KMS-11 (cell line): ENCODE measurements around the gene OSBPL10.

Source experiments
- H2AFZ ChIP-seq: fragments of 200-600 bp; sonication (generic); 2 replicates; pipeline ENCODE4 v1.6.1; 2016; ENCODE audit warnings: antibody characterized with exemption, mixed run types, low read depth
- H3K27ac ChIP-seq: fragments of 200-600 bp; sonication (generic); 2 replicates; pipeline ENCODE4 v1.6.1; 2016; ENCODE audit warnings: mild to moderate bottlenecking, mixed run types
- H3K27me3 ChIP-seq: fragments of 200-600 bp; sonication (generic); 2 replicates; pipeline ENCODE4 v1.6.1; 2017; ENCODE audit warnings: mild to moderate bottlenecking, low read depth, mixed run types, moderate library complexity; ENCODE audit not compliant: insufficient read depth
- H3K36me3 ChIP-seq: fragments of 200-600 bp; sonication (generic); 2 replicates; pipeline ENCODE4 v1.6.1; 2017; ENCODE audit warnings: mild to moderate bottlenecking, mixed run types; ENCODE audit not compliant: insufficient read depth
- H3K4me1 ChIP-seq: fragments of 200-600 bp; sonication (generic); 2 replicates; pipeline ENCODE4 v1.6.1; 2016; ENCODE audit warnings: mild to moderate bottlenecking, low read depth, mixed run types; ENCODE audit not compliant: poor library complexity, severe bottlenecking
- H3K4me2 ChIP-seq: fragments of 200-600 bp; sonication (generic); 2 replicates; pipeline ENCODE4 v1.7.0; 2016; ENCODE audit warnings: mild to moderate bottlenecking, mixed run types
- H3K4me3 ChIP-seq: fragments of 200-600 bp; sonication (generic); IDR thresholded peaks from 2 replicates; pipeline ENCODE4 v1.6.1; 2017; ENCODE audit warnings: low read depth, low read length, mixed read lengths; ENCODE audit not compliant: insufficient read depth
- H3K79me2 ChIP-seq: fragments of 200-600 bp; sonication (generic); 2 replicates; pipeline ENCODE4 v1.6.1; 2016; ENCODE audit warnings: low read depth, mixed run types; ENCODE audit not compliant: insufficient read depth
- H3K9ac ChIP-seq: fragments of 200-600 bp; sonication (generic); 2 replicates; pipeline ENCODE4 v1.6.1; 2016; ENCODE audit warnings: mild to moderate bottlenecking, mixed run types
- H4K20me1 ChIP-seq: fragments of 200-600 bp; sonication (generic); 2 replicates; pipeline ENCODE4 v1.6.1; 2016; ENCODE audit warnings: mild to moderate bottlenecking, mixed run types; ENCODE audit not compliant: insufficient read depth
- TF ChIP-seq, protein P1 (sequence below): fragments of 200-600 bp; sonication (generic); conservative IDR thresholded peaks from 2 replicates; pipeline ENCODE4 v1.6.1; 2017; ENCODE audit warnings: low read depth, mild to moderate bottlenecking, antibody characterized with exemption, low read length, moderate library complexity, mixed read lengths

The OSBPL10 gene

DNA sequence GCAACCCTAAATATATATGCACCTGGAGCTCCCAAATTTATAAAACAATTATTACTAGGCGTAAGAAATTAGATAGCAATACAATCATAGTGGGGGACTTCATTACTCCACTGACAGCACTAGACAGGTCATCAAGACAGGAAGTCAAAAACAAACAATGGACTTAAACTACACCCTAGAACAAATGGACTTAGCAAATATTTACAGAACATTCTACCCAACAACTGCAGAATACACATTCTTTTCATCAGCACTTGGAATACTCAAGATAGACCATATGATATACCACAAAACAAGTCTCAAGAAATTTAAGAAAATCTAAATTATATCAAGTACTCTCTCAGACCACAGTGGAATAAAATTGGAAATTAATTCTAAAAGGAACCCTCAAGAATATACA, 201.5 kb downstream of the OSBPL10 start:
- H3K27me3 ChIP-seq = no peaks in the 10 kb centered on the region
- no peak overlapping the region for H3K9ac ChIP-seq
- no peak overlapping the region for H3K4me3 ChIP-seq
- H3K79me2 ChIP-seq = no peaks in the 10 kb centered on the region
- H3K27ac ChIP-seq = no peak overlapping the region
- no peak overlapping the region for H3K4me2 ChIP-seq
- no peak overlapping the region for H2AFZ ChIP-seq
- TF ChIP-seq, protein P1, sequence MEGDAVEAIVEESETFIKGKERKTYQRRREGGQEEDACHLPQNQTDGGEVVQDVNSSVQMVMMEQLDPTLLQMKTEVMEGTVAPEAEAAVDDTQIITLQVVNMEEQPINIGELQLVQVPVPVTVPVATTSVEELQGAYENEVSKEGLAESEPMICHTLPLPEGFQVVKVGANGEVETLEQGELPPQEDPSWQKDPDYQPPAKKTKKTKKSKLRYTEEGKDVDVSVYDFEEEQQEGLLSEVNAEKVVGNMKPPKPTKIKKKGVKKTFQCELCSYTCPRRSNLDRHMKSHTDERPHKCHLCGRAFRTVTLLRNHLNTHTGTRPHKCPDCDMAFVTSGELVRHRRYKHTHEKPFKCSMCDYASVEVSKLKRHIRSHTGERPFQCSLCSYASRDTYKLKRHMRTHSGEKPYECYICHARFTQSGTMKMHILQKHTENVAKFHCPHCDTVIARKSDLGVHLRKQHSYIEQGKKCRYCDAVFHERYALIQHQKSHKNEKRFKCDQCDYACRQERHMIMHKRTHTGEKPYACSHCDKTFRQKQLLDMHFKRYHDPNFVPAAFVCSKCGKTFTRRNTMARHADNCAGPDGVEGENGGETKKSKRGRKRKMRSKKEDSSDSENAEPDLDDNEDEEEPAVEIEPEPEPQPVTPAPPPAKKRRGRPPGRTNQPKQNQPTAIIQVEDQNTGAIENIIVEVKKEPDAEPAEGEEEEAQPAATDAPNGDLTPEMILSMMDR = no peak
- H3K4me1 ChIP-seq = no peaks in the 10 kb centered on the region
- no peaks in the 10 kb centered on the region for H3K36me3 ChIP-seq
- H4K20me1 ChIP-seq = no peaks in the 10 kb centered on the region

DNA sequence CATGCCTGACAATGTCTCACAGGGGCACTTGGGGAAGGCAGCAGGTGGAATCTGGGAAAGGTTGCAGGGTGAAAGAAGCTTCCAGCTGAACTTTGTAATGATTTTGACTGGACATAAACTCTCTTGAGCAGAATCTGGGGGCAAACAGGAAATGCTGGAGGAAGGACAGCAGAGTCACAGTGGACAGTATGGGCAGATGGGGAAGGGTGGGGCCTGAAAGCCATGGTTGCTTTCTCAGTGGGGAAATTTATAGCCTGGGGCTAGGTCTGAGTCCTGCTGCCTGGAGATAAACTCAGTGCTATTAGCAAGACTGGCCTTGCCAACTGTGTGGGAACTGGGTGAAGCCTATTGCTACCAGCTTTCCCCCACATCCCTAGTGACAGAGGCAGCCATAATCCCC, 203.2 kb downstream of the OSBPL10 start:
- Histone ChIP-seq H3K4me2 (no peak overlapping the region), H4K20me1 (no peaks in the 10 kb centered on the region), H3K4me3 (no peak overlapping the region), H2AFZ (no peak overlapping the region), H3K4me1 (no peaks in the 10 kb centered on the region), H3K9ac (no peak overlapping the region), H3K27ac (no peak overlapping the region), H3K79me2 (no peaks in the 10 kb centered on the region), H3K36me3 (no peaks in the 10 kb centered on the region), H3K27me3 (no peaks in the 10 kb centered on the region)
- TF ChIP-seq, protein P1 = no peak

DNA sequence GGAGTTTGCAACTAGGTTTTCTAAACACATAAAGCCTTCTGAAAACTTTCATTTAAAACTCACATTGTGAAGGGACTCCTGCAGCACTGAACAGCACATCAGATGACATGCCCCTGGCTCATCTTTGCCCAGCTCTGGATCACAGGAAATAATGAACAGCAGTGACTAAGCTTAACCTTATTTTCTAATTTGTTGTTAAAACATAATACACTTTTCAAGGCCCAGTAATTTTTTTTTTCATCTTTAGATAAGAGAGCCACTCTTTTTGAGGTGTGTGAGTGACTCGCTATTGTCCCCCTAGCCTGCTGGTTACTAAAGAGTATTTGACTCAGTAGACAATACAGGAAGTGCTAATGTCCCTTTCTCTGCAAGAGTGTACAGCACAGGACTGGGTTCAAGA, 204.0 kb downstream of the OSBPL10 start:
- Histone ChIP-seq H3K27me3 (no peaks in the 10 kb centered on the region), H3K27ac (no peak overlapping the region), H3K4me2 (no peak overlapping the region), H3K36me3 (no peaks in the 10 kb centered on the region), H4K20me1 (no peaks in the 10 kb centered on the region), H3K4me3 (no peak overlapping the region), H2AFZ (no peak overlapping the region), H3K9ac (no peak overlapping the region), H3K79me2 (no peaks in the 10 kb centered on the region), H3K4me1 (no peaks in the 10 kb centered on the region)
- TF ChIP-seq, protein P1 = no peak

DNA sequence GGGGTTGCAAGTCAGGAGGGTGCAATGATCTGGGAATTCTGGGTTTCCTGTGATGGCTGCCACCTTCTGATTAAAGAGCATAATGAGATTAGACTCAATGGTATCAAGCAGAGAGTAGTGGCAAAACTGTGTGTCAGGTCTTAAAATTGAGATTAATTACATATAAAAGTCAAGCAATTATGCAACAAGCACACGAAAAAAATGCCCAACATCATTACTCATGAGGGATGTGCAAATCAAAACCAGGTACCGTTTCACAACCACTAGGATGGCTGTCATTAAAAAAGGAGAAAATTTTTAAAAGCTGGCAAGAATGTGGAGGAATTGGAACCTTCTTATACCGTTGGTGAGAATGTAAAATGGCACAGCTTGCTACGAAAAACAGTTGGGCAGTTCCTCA, 205.0 kb downstream of the OSBPL10 start:
- no peaks in the 10 kb centered on the region for H3K27me3 ChIP-seq
- H3K4me3 ChIP-seq = no peak overlapping the region
- H3K79me2 ChIP-seq = no peaks in the 10 kb centered on the region
- H3K27ac ChIP-seq = no peak overlapping the region
- H3K9ac ChIP-seq = no peak overlapping the region
- no peak overlapping the region for H2AFZ ChIP-seq
- TF ChIP-seq, protein P1 = no peak
- H3K4me2 ChIP-seq = no peak overlapping the region
- H3K36me3 ChIP-seq = no peaks in the 10 kb centered on the region
- no peaks in the 10 kb centered on the region for H3K4me1 ChIP-seq
- H4K20me1 ChIP-seq = no peaks in the 10 kb centered on the region
